OCI-LY1 (cell line): ENCODE results near the gene BMI1.

Experiments
- CTCF ChIP-seq: fragments of 200-600 bp; sonication (generic), shearing (Covaris generic); IDR thresholded peaks from 2 replicates; pipeline ENCODE4 v1.5.1; 2017; ENCODE audit warnings: mild to moderate bottlenecking, antibody characterized with exemption, low read length, moderate library complexity, mixed read lengths
- EZH2 ChIP-seq: fragments of 200-600 bp; sonication (generic), shearing (Covaris generic); IDR thresholded peaks from 2 replicates; pipeline ENCODE4 v1.8.0; 2017; ENCODE audit warnings: borderline replicate concordance, mixed run types, mild to moderate bottlenecking, antibody characterized with exemption, low read length, moderate library complexity, mixed read lengths

GRCh38 chr10:22321156-22321923 lies 441 bp downstream of the BMI1 start:
- TF ChIP-seq CTCF, result no peak
- no peak for TF ChIP-seq EZH2
